HG03378 (cell line): ENCODE data around the gene PRICKLE4.

Experiments
- ATAC-seq: cut with Tn5 transposase; IDR thresholded peaks from one replicate; pipeline ENCODE4 v1.9.1; 2021; ENCODE audit warnings: mild to moderate bottlenecking, moderate library complexity; ENCODE audit not compliant: unreplicated experiment

Gene PRICKLE4

DNA sequence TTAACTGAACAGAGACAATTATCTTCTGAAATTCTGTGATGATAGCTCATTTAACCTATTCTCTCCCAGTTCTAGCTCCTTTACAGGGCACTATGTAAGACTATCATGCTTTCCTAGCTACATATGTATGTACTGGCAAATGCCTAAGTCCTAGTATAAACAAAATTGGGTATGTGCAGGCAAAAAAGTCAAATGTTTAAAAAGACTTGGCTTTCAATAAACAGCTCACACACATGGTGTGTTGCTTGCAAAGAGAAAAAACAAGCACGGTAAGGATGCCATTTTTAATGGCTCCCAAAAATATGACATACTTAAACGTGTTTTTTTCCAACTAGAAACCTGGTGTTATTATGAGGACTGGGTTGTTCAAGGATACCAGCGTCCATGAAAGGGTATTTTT, 51.7 kb downstream of the PRICKLE4 start:
- no peak for ATAC-seq

GRCh38 chr6:41836022-41836659, 55.6 kb downstream of the PRICKLE4 start:
- ATAC-seq = no peak

DNA sequence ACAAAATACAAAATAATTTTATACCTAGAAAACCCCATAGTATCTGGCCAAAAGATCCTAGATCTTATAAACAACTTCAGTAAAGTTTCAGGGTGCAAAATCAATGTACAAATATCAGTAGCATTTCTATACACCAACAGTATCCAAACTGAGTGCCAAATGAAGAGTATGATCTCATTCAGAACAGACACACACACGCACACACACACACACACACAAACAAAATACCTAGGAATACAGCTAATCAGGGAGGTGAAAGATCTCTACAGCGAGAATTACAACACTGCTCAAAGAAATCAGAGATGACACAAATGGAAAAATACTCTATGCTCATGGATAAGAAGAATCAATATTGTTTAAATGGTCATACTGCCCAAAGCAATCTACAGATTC, 56.1 kb downstream of the PRICKLE4 start:
- ATAC-seq = no peak
